ENCODE results near the gene DXO.
"Not testable (repeated sequence)": the region's sequence is repeated elsewhere in the genome, so short reads cannot be mapped to it uniquely, and the experiment has no call there.

DXO gene

DNA sequence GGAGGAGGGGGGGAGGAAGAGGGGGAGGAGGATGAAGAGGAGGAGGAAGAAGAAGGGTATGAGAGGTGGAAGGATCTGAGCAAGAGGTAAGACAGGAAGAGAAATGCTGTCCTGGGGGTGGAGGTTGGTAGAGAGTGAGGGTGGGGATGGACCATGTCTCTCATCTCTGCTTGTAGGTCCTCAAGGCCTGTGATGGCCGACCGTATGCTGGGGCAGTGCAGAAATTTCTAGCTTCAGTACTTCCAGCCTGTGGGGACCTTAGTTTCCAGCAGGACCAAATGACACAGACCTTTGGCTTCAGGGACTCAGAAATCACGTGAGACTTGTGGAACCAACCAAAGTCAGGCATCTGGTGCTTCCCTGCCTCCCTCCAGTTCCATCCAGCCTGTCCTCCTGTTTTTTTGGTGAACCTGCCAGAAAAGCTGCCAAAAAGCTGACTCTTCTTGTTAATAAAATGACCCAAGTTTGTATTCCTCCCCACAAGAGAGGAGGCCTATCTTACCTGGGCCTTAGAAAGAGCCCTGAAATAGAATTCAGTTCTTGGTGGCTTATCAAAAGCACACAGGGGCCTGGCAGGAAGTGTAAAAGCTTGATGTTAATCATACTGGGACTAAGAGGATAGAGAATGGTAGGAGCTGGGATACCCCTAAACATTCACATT, 7.4 kb upstream of the DXO start:
- no peak for DNase-seq

DNA sequence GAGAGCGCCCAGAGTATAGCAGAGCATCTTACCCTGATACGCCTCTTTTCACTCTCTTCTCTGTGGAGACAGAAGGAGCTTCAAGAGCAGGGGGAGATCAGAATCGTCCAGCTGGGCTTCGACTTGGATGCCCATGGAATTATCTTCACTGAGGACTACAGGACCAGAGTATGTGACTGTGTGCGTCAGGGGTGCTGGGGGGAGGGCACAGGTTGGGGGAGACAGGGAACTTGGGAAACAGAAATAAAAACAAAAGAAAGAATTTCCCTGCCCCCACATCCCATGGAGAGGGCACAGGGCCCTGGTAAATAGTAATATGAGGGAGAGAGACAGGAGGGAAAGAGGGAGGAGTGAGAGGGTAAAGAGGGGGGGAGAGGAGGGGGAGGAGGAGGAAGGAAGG, 6.9 kb upstream of the DXO start:
- no peak for DNase-seq

GRCh38 chr6:31977816-31978431, 6.0 kb upstream of the DXO start:
- no peak for DNase-seq

DNA sequence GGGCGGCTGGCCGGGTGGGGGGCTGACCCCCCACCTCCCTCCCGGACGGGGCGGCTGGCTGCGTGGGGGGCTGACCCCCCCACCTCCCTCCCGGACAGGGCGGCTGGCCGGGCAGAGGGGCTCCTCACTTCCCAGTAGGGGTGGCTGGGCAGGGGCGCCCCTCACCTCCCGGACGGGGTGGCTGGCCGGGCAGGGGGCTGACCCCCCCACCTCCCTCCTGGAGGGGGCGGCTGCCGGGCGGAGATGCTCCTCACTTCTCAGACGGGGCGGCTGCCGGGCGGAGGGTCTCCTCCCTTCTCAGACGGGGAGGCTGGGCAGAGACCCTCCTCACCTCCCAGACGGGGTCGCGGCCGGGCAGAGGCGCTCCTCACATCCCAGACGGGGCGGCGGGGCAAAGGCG, 4.1 kb upstream of the DXO start:
- DNase-seq, result not testable (repeated sequence)

- peak; percentile 8 to 29 for DNase-seq
Observed at GRCh38 chr6:31972709-31973350, 892 bp upstream of the DXO start.

DNA sequence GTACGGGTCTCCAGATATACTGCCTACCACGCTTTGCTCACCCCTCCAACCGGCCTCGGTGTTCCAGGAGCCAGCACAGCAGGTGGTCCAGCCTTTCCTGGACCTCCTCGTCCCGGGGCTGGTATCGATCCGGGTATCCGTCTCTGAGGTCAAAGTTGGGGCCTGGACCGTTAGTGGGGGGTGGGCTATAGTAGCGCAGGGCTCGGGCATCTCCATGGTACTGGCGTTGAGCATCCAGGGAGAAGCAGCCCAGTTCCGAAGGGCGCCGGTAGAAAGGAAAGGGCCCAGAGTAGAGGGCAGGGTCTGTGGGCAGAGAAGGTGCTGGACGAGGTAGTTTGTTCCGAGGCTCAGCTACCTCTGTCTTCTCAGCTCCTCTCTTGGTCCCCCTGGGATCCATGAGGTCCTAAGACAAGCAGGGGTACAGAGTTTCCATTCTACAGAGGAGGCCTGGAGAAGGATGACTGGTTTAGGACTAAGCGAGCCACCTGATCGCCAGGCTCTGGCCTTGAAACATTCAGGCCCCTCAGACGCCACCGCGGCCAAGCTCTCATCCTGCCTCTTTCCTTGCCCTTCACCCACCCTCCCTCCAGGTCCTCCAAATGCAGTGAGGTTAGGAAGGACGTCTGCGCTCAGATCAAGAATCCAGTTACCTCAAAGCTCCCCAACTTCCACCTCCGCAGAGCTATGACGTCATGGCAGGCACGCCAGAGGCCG, 502 bp downstream of the DXO start:
- DNase-seq, result no peak

DNA sequence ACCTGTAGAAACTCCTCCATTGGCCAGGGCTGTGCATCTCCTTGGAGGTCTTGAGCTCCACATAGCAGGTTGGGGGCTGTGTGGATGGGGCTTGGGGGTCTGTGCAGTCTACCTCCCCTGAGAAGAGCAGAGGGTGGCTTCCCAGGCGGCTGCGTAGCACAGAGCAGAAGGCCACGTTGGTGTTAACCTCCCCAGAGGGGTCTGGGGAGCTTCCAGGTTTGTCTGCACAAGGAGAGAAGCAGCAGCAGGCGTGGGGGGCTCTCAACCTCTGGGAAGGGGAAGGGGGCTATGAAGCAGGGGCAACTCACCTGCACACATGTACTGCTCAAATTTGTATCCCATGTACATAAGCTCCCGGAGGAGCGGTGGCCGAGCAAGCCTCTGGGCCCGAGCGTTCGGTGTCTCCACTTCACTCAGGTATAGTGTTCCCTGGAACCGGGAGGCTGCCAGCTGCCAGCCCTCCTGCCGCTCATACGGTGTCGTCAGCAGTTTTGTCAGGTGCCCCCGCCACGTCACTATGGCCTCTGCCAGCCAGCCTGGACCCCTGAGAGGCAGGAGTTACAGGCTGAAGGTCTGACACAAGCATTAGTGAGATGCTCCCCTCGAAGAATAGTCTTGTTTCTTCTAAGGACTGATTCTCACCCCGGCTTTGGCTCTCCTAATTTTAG, 1.2 kb downstream of the DXO start:
- no peak for DNase-seq

DNA sequence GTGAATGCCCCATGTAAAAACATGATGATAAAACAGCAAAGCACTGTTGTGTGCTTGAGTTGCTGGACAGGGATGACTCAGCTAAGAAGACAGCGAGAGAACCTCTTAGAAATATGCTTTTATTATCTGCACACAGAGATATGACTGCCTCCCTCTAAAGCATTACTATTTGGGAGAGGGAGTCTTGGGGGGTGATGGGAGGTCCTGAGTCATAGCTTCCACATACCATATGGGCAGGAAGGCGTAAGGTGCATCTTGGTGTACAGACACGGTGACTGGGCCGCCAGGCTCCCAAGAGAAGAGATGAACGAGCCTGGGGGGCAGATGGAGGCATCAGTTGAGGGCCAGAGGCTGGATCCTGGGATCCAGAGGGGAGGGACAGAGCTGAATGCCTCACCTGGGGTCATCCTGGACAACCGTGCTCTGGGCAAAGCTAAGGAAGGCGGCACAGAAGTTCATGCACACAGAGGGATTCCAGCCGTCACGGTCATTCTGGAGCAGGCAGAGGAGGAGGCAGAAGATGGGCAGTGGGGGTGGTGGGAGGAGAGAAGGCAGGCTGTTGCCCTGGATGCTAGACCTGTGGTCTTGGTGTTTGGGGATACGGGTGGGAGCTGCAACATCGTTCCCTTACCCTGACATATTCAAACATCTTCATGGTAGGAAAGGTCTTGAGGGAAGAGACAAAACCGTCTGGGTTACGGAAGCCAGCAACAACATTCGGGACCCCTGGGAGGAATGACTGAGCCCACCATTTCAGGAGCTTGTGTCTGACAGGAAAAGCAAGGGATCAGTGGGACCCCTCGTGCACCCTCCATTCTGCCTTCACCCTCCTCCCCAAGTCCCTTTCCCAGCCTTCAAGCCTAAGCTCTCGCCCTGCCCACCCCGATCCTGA, 2.0 kb downstream of the DXO start:
- DNase-seq, result no peak

GRCh38 chr6:31968791-31969711, 2.9 kb downstream of the DXO start:
- no peak for DNase-seq

DNA sequence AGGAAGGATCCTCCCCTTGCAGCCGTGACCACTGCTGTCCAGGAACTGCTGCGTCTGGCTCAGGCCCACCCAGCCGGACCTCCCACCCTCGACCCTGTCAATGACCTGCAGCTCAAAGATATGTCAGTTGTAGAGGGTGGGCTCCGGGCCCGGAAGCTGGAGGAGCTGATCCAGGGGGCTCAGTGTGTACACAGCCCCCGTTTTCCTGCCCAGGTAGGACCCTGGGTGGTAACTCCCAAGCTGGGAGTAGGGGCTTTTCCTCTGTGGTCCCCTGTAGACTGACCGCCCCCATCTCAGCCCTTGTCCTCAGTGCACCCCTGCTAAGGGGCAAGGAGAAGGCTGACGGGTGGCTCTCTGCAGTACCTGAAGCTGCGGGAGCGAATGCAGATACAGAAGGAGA, 3.6 kb downstream of the DXO start:
- no peak for DNase-seq

DNA sequence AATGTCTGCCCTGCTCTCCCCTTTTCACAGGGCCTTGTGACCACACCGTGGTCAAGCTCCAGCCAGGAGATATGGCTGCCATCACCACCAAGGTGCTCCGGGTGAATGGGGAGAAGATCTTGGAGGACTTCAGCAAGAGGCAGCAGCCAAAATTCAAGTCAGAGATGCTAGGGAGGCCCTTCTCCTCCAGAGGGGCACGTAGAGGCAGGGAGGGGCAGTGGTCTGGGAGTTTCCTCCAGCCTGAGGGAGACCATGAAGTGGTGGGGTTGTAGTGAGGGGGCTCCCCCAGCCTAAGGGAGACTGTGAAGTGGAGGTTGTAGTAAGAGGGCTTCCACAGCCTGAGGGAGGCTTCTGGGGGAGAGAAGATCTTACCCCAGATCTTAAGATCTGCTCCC, 4.0 kb downstream of the DXO start:
- DNase-seq, result no peak

GRCh38 chr6:31966997-31967925, 4.7 kb downstream of the DXO start:
- DNase-seq, result no peak

DNA sequence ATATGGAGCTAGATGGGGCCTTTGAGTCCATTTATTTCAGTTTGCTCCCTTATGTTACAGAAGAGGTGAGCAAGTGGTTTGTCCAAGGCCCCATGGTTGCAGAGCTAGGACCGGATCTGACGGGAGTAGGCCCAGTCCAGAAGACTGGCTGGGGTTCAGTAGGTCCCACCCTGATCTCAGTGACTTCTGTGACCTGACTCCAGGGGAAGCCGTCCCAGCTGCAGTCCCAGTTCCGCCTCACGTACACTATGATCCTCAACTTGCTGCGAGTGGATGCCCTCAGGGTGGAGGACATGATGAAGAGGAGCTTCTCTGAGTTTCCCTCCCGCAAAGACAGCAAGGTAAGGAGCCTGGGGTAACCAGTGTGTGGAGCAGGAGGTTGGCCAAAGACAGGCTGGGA, 5.4 kb downstream of the DXO start:
- DNase-seq, result no peak

DNA sequence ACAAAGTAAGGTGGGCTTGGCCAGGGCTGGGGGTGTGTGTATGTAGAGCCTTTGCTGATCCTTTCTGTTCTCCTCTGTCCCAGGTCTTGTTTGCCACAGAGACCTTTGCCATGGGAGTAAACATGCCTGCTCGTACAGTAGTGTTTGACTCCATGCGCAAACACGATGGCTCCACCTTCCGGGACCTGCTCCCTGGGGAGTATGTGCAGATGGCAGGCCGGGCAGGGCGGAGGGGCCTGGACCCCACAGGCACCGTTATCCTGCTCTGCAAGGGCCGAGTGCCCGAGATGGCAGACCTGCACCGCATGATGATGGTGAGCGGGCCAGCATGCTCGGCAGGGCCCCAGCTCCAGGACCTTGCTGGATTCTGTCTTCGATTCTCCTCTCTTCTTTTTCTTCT, 6.2 kb downstream of the DXO start:
- no peak for DNase-seq

DNA sequence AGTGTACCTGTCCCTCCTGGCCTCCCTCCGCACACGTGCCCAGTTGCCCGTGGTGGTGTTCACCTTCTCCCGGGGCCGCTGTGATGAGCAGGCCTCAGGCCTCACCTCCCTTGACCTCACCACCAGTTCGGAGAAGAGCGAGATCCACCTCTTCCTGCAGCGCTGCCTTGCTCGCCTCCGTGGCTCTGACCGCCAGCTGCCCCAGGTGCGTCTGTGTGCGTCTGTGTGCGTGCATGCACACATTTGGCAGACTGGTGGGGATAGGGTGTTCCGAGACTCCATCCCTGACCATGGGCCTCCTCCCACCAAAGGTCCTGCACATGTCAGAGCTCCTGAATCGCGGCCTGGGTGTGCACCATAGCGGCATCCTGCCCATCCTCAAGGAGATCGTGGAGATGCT, 8.0 kb downstream of the DXO start:
- DNase-seq, result no peak

DNA sequence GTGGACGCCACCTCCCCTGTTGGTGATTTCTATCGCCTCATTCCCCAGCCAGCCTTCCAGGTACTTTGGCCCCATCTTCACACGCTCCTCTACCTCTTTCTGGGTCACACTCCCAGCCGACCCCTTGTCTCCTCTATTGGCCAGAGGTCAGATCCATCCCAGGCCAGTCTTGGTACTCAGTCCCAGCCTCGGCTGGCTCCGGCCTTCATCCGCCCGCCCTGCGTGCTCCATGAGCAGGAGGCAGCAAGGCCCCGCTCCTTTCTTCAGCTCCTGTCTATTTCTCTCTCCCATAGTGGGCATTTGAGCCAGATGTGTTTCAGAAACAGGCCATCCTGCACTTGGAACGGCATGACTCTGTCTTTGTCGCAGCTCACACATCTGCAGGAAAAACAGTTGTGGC, 10.3 kb downstream of the DXO start:
- DNase-seq, result no peak

DNA sequence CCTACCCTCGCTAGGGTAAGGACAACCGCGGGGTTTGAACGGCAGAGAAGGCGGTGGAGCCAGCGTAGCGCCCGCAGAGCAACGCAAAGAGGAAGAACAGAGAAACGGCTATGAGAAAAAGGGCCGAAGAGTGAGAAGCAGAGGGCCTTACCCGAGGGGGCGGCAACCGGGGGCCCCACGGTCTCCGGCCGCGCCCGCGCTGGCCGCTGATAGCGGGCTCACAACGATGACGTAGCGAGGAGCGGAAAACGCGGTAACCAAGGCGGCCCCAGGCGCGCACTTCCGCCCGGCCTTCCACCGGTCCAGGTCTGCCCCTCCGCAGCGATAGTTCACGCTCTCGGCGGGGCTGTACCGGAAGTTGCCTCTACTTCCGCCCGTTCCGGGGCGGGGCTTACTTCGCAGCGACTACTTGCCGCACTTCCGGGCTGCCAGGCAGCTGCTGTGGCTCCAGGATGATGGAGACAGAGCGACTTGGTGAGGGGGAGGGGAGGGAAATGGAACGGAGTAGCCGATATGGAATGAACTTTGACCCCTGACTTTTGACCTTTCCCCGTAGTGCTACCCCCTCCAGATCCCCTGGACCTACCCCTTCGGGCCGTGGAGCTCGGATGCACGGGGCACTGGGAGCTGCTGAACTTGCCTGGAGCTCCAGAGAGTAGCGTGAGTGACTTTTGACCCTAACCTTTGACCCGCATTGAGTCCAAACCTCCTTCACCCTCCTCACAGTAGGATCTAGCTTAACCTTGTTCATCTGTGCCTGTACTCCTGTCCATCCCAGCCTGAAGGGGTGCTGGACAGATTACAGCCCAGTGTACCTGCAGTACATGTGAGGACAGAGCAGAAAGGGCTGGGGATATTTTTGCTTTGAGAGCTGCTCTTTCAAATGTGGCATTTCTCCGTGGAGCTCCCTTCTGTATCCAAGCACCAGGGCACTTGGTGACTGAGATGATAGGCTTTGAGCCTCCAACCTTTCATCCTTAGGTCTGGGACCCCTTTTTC, 12.9 kb downstream of the DXO start, which contains the start of the genes NELFE and SKIC2:
NELFE (minus strand) TSS at position 231 of the 999 bp plus-strand sequence. CDS start 525 bp downstream, outside the sequence.
SKIC2 (plus strand) TSS at position 435 of the 999 bp plus-strand sequence; CDS start at position 453, 18 bp downstream.
- DNase-seq, result peak; percentile 98 to 99

- DNase-seq, result no peak
Observed at GRCh38 chr6:31958412-31958740, 13.6 kb downstream of the DXO start.

Data from inflammatory macrophage treated with lipopolysaccharide for 1 hour (primary cell).